ENCODE measurements around the gene OSBPL3.
"Not testable (repeated sequence)": the region's sequence is repeated elsewhere in the genome, so short reads cannot be mapped to it uniquely, and the experiment has no call there.

DNA sequence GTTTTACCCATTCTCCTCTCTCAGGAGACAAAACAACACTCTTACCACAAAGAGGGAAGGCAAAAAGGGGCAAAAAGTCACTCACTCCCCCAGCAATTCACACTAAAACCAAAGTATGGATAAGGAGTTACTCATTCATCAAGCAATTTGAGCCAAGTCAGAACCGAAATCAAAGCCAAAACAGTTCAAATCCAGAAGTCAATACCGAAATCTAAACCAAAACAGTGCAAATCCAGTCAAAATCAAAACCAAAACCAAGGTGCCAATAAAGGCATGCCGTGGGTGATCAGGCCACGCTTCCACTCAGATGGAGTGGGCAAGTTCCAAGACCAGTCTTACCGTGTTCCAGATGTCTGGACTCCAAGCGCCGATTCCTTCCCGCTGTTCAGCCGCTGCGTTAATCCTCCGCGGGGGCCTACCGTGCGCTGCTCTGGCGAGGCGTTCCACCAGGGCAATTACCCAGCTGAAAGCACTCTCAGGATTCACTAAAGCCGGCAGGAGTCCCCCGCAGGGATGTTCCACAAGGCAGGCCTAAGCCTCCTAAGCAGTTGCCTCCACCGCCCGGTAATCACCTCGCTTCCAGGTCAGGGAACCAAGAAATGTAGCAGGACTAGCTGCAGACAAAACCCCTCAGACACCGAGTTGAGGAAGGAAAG, 185.1 kb downstream of the OSBPL3 start:
- TF ChIP-seq EZH2 (IDR thresholded peaks at IDR 0.05); POLR2AphosphoS5 (IDR thresholded peaks at IDR 0.05; ENCODE audit: borderline replicate concordance, low read depth, low read length): not testable (repeated sequence)
